ENCODE results near the gene TRMT13. TPM values are rescaled to one million over a fixed set of nuclear protein-coding genes. Genes with fewer than 3 reads are reported as not detected.

The TRMT13 gene
- total and polyA plus RNA-seq, 9 of the 15 experiments (the other 6 are each of a cell fraction or from before 2014, with no cell fraction given) = 18.7 to 33.0 (median 28.9) TPM

GRCh38 chr1:100100202-100100601 lies 32.8 kb upstream of the TRMT13 start (continued):
- TF ChIP-seq DACH1 (IDR thresholded peaks at IDR 0.05; ENCODE audit: partially characterized antibody) = no peak
- TF ChIP-seq PURB (CRISPR knock-in tag; IDR thresholded peaks at IDR 0.05; ENCODE audit: low read depth) = no peak
- TF ChIP-seq ZNF184 (CRISPR knock-in tag; IDR thresholded peaks at IDR 0.05) = no peak
- TF ChIP-seq LCOR (CRISPR knock-in tag; IDR thresholded peaks at IDR 0.05) = no peak
- no peak for TF ChIP-seq POLR2G (IDR thresholded peaks at IDR 0.05; ENCODE audit: low read depth, low read length)
- TF ChIP-seq ARID1B (IDR thresholded peaks at IDR 0.05) = peak; percentile 77
- TF ChIP-seq U2AF2 (optimal IDR thresholded peaks at IDR 0.05; ENCODE audit: low read depth, low read length) = no peak
- no peak for TF ChIP-seq DEAF1 (CRISPR knock-in tag; IDR thresholded peaks at IDR 0.05)
- no peak for TF ChIP-seq CTBP1 (IDR thresholded peaks at IDR 0.05; ENCODE audit: borderline replicate concordance)
- TF ChIP-seq CHD7 (IDR thresholded peaks at IDR 0.05; ENCODE audit: low read depth, low read length) = no peak
- TF ChIP-seq RBBP5 (IDR thresholded peaks at IDR 0.05; ENCODE audit: borderline replicate concordance, insufficient read depth, low read length, poor library complexity, severe bottlenecking) = no peak
- peak; percentile 15 for TF ChIP-seq NCOR1 (IDR thresholded peaks at IDR 0.05)
- no peak for TF ChIP-seq SAFB (IDR thresholded peaks at IDR 0.05; ENCODE audit: borderline replicate concordance, low read depth, low read length)
- TF ChIP-seq RCOR1 (IDR thresholded peaks at IDR 0.05; ENCODE audit: borderline replicate concordance in 1 of 2, low read depth in 2 of 2, low read length in 2 of 2) = no peak
- TF ChIP-seq ZNF41 (CRISPR knock-in tag; conservative IDR thresholded peaks at IDR 0.05) = no peak
- no peak for TF ChIP-seq MEF2D (tag; conservative IDR thresholded peaks at IDR 0.05; ENCODE audit: low read depth)
- TF ChIP-seq SNIP1 (IDR thresholded peaks at IDR 0.05; ENCODE audit: low read depth) = no peak
- no peak for TF ChIP-seq PRMT5 (CRISPR knock-in tag; IDR thresholded peaks at IDR 0.05)

Measured in K562 (cell line).